NCI-H128 (cell line): ENCODE data around the gene PNPLA4.

Source experiments
- DNase-seq: peaks from one replicate; lab custom pipeline; 2025; ENCODE audit not compliant: unreplicated experiment; lab: John Stamatoyannopoulos, UW

PNPLA4 gene

GRCh38 chrX:7876957-7877356 is 50.3 kb downstream of the PNPLA4 start:
- DNase-seq: no peak

GRCh38 chrX:7872042-7872441 is 55.2 kb downstream of the PNPLA4 start:
- no peak for DNase-seq

GRCh38 chrX:7852166-7852565 is 75.0 kb downstream of the PNPLA4 start:
- DNase-seq: no peak
